Central memory CD8-positive, alpha-beta T cell (primary cell): Measurements from ENCODE around the gene BCHE.

Experiments used
- ATAC-seq: fragments of 150-1000 bp; cut with Tn5 transposase; replicated peaks from 2 replicates; pipeline ENCODE4 v1.10.0; 2022; ENCODE audit warnings: mild to moderate bottlenecking, moderate FRiP score, moderate number of reproducible peaks; ENCODE audit not compliant: poor library complexity, severe bottlenecking; ENCODE audit errors: extremely low read depth
- DNase-seq, 2 donors: peaks; one replicate each; pipeline ENCODE4 v3.0.0; 2021; ENCODE audit warnings: low spot score in 2 of 2
- H3K27ac Mint-ChIP-seq: one replicate; pipeline ENCODE4 v1.8.0; 2022; ENCODE audit warnings: low read depth, mild to moderate bottlenecking, moderate library complexity, mixed read lengths
- H3K27me3 Mint-ChIP-seq: one replicate; pipeline ENCODE4 v1.8.0; 2022; ENCODE audit warnings: mixed read lengths
- H3K36me3 Mint-ChIP-seq: one replicate; pipeline ENCODE4 v1.8.0; 2022; ENCODE audit warnings: mild to moderate bottlenecking, moderate library complexity, mixed read lengths; ENCODE audit not compliant: insufficient read depth
- H3K4me1 Mint-ChIP-seq: one replicate; pipeline ENCODE4 v1.8.0; 2022; ENCODE audit warnings: mixed read lengths
- H3K4me3 Mint-ChIP-seq: one replicate; pipeline ENCODE4 v1.8.0; 2022; ENCODE audit warnings: mild to moderate bottlenecking, moderate library complexity, mixed read lengths
- H3K9me3 Mint-ChIP-seq: one replicate; pipeline ENCODE4 v1.8.0; 2022; ENCODE audit warnings: mixed read lengths

BCHE gene

GRCh38 chr3:165770781-165771180, 66.4 kb downstream of the BCHE start:
- Mint-ChIP-seq H3K36me3 (no peaks in the 10 kb centered on the region), H3K9me3 (peaks cover 10% of the 10 kb centered on the region), H3K27ac (no peak overlapping the region), H3K4me1 (no peaks in the 10 kb centered on the region), H3K27me3 (no peaks in the 10 kb centered on the region), H3K4me3 (no peak overlapping the region)
- ATAC-seq: no peak
- DNase-seq: no peak

GRCh38 chr3:165768680-165769079, 68.5 kb downstream of the BCHE start:
- H3K4me1 Mint-ChIP-seq: no peaks in the 10 kb centered on the region
- H3K9me3 Mint-ChIP-seq: peaks cover 28% of the 10 kb centered on the region
- H3K4me3 Mint-ChIP-seq: no peak overlapping the region

DNA sequence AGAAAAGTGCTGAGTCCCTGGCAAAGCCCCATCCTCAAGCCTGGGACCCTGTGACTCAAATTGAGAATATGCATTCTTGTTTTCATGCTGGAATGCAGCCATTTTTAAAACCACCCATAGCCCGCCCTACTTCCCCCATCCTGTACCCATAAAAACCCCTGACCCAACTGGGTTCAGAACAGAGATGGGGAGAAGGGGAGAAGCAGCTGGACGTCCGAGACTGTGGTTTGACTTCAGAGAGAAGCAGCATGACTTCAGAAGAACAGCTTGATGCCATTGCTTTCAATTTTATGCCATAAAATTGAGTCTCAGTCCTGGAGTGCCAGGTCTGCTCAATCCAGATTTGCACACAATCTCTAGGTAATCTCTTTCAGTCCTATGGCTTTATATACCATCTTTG, 78.2 kb downstream of the BCHE start:
- ATAC-seq (no peak), DNase-seq (no peak)
- Mint-ChIP-seq H3K27me3 (no peaks in the 10 kb centered on the region), H3K4me1 (no peaks in the 10 kb centered on the region), H3K9me3 (peaks cover 25% of the 10 kb centered on the region), H3K4me3 (no peak overlapping the region), H3K27ac (no peak overlapping the region), H3K36me3 (peaks cover 1% of the 10 kb centered on the region)

More at GRCh38 chr3:165768680-165769079, 68.5 kb downstream of the BCHE start:
- Mint-ChIP-seq H3K36me3 (no peaks in the 10 kb centered on the region), H3K27me3 (no peaks in the 10 kb centered on the region), H3K27ac (no peak overlapping the region)
- no peak for ATAC-seq
- DNase-seq: no peak

DNA sequence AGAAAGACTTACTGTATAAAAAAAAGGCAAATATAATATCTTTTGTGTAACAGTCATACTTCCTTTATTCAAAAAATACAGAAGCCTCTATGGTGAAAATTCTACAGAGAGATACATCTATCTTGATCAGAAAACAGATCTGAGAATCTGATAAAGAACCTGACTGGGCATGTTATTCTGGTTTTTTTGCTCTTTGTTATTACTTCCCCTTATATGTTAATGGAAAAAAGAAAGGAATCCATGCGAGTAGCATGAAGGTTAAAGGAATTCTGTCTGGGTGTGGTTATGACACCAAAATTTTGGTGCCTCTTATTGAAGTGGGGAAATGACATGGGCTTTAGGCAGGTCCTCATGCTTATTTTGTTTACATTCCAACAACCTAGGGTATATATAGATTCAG, 81.7 kb downstream of the BCHE start:
- no peaks in the 10 kb centered on the region for H3K27me3 Mint-ChIP-seq
- no peak for DNase-seq
- no peak overlapping the region for H3K4me3 Mint-ChIP-seq
- H3K9me3 Mint-ChIP-seq: peaks cover 19% of the 10 kb centered on the region
- no peaks in the 10 kb centered on the region for H3K4me1 Mint-ChIP-seq
- no peak overlapping the region for H3K27ac Mint-ChIP-seq
- no peaks in the 10 kb centered on the region for H3K36me3 Mint-ChIP-seq
- no peak for ATAC-seq

GRCh38 chr3:165754219-165755007, 82.8 kb downstream of the BCHE start:
- no peak for DNase-seq

DNA sequence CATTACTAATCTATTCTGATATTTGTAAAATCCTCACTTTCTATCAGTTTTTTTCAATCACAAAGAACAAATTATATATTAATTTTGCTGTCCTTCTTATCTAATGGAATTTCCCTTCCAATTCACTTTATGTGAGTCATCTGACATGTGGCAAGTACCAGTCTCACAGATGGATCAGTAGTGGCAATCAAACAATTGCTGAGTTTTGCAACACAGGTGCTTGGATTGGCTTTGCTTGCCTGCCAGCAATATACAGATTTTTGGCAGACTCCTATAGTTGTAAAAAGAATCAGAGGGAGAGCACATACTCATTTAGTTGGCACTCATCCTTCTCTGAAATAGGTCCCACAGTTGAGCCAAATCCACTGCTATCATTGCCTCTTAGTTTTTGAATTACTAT, 83.7 kb downstream of the BCHE start:
- Mint-ChIP-seq H3K36me3 (no peaks in the 10 kb centered on the region), H3K4me1 (no peaks in the 10 kb centered on the region), H3K4me3 (no peak overlapping the region), H3K27ac (no peak overlapping the region), H3K9me3 (peaks cover 11% of the 10 kb centered on the region), H3K27me3 (no peaks in the 10 kb centered on the region)
- DNase-seq (no peak), ATAC-seq (no peak)

More at GRCh38 chr3:165754219-165755007, 82.8 kb downstream of the BCHE start:
- Mint-ChIP-seq H3K27me3 (no peaks in the 10 kb centered on the region), H3K27ac (no peak overlapping the region), H3K36me3 (no peaks in the 10 kb centered on the region), H3K4me1 (no peaks in the 10 kb centered on the region), H3K9me3 (peaks cover 13% of the 10 kb centered on the region), H3K4me3 (no peak overlapping the region)
- no peak for ATAC-seq

DNA sequence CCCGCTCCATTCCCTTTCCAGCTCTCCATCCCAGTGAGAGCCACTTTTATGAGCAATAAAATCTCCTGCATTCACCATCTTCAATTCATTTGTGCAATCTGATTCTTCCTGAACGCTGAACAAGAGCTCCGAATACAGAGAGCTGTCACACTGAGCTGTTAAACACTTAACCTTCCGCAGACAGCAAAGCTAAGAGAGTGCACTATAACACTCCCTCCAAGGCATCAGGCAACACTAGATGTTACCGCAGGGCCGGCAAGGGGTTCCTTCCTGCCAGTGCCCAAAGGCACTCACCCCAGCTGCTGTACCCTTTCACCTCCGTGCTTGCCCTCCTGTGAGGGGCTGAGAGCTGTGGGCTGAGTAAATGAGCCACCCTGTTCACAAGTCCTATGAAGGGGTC, 85.6 kb downstream of the BCHE start:
- Mint-ChIP-seq H3K27ac (no peak overlapping the region), H3K4me1 (no peaks in the 10 kb centered on the region), H3K4me3 (no peak overlapping the region), H3K36me3 (no peaks in the 10 kb centered on the region), H3K9me3 (peaks cover 6% of the 10 kb centered on the region), H3K27me3 (no peaks in the 10 kb centered on the region)
- ATAC-seq: no peak
- DNase-seq: no peak

GRCh38 chr3:165749821-165750220, 87.4 kb downstream of the BCHE start:
- Mint-ChIP-seq H3K4me3 (no peak overlapping the region), H3K27me3 (no peaks in the 10 kb centered on the region), H3K4me1 (no peaks in the 10 kb centered on the region), H3K27ac (no peak overlapping the region), H3K36me3 (no peaks in the 10 kb centered on the region), H3K9me3 (peaks cover under 1% of the 10 kb centered on the region)
- DNase-seq (no peak), ATAC-seq (no peak)

DNA sequence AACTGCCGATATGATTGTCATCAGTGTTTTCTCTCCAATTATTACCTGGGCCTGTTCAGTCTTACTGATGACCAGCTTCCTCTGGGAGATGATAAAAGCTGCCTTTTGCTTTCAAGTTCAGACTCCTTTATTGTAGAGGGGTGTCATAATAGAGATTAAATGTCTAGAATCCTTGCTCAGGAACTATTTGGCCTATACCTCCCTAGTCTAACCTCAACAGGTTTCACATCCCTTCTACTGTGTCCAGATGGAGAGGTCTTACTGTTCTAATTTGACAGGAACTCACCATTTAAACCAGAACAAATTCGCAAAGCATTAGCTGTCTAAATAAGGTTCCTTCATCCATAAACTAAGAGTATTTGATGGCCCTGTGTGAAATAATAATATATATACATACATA, 88.0 kb downstream of the BCHE start:
- Mint-ChIP-seq H3K9me3 (no peaks in the 10 kb centered on the region), H3K27ac (no peak overlapping the region), H3K27me3 (no peaks in the 10 kb centered on the region), H3K4me1 (no peaks in the 10 kb centered on the region), H3K4me3 (no peak overlapping the region), H3K36me3 (no peaks in the 10 kb centered on the region)
- no peak for ATAC-seq
- DNase-seq: no peak

DNA sequence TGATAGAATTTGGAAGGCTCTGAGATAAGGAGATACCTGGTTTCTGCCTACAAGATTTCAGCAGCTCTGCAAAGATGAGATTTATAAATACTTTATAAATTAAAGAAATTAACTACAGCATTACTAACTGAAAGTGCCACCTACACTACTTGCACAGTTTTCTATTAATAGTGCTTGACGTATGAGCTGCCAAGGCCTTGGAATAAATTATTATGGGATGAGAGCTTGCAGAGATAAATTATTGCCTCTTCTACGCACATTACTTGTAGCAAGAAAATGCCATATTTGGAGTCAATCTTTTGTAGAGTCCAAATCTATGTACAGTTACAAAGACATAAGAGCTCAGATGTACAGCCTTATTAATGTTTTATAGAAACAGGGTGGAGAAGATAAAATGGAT, 89.1 kb downstream of the BCHE start:
- H3K27ac Mint-ChIP-seq: no peak overlapping the region
- DNase-seq (no peak), ATAC-seq (no peak)
- no peaks in the 10 kb centered on the region for H3K27me3 Mint-ChIP-seq
- H3K36me3 Mint-ChIP-seq: no peaks in the 10 kb centered on the region
- H3K9me3 Mint-ChIP-seq: no peaks in the 10 kb centered on the region
- H3K4me3 Mint-ChIP-seq: no peak overlapping the region
- no peaks in the 10 kb centered on the region for H3K4me1 Mint-ChIP-seq

- Mint-ChIP-seq H3K36me3 (no peaks in the 10 kb centered on the region), H3K27me3 (no peaks in the 10 kb centered on the region), H3K9me3 (peaks cover 4% of the 10 kb centered on the region), H3K4me3 (no peak overlapping the region), H3K27ac (no peak overlapping the region), H3K4me1 (no peaks in the 10 kb centered on the region)
- ATAC-seq: no peak
- no peak for DNase-seq
Measured at GRCh38 chr3:165746874-165747273, 90.3 kb downstream of the BCHE start.

DNA sequence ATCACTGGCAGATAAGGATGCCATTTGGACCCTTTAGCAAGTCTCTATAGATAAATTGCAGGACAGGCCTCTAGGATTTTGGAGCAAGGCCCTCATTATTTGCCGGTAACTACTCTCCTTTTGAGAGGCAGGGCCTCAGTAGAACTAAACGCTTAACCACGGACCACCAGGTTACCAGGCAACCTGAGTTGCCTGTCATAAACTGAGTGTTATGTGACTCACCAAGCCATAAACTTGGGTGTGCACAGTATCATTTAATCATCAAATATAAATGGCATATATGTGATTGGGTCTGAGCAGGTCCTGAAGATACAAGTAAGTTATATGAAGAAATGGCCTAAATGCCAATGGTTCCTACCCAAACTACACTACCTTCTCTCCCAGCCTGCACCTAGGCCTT, 93.2 kb downstream of the BCHE start:
- Mint-ChIP-seq H3K4me3 (no peak overlapping the region), H3K36me3 (no peaks in the 10 kb centered on the region), H3K27me3 (no peaks in the 10 kb centered on the region), H3K9me3 (peaks cover 8% of the 10 kb centered on the region), H3K4me1 (no peaks in the 10 kb centered on the region), H3K27ac (no peak overlapping the region)
- ATAC-seq (no peak), DNase-seq (no peak)

DNA sequence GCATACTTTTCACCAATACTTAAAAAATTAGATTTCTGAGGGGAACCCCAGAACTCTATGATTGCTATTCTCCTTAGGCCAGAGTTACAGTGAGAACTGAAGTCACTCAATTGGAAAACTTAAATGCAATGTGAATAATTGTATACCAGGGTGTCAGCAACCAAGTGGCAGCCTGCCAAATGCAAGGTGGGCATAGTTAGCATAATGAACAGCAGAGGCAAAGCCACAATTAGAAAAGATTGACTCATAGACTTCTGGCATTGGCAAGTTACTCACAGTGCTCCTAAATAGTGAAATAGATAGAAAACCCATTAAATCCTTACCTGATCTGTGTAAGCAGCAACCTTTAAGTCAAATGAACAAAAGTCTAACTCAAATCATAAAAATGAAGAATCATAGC, 94.9 kb downstream of the BCHE start:
- no peaks in the 10 kb centered on the region for H3K27me3 Mint-ChIP-seq
- no peak overlapping the region for H3K27ac Mint-ChIP-seq
- no peak for DNase-seq
- no peak for ATAC-seq
- no peaks in the 10 kb centered on the region for H3K4me1 Mint-ChIP-seq
- H3K4me3 Mint-ChIP-seq: no peak overlapping the region
- peaks cover 12% of the 10 kb centered on the region for H3K9me3 Mint-ChIP-seq
- no peaks in the 10 kb centered on the region for H3K36me3 Mint-ChIP-seq
